Lower lobe of right lung (tissue), 2 donors: Measurements from ENCODE around the gene PGS1. TPM values are rescaled to one million over a fixed set of nuclear protein-coding genes. Genes with fewer than 3 reads are reported as not detected.

Source experiments
- ATAC-seq, 2 donors: fragments of 200-7000 bp; cut with Tn5 transposase; one replicate each; pipeline ENCODE4 v1.9.1; 2020 to 2022; ENCODE audit warnings: mild to moderate bottlenecking in 2 of 2, moderate library complexity in 2 of 2
- DNase-seq: peaks from one replicate; pipeline ENCODE4 v3.0.0-alpha.2; 2020
- H3K27ac ChIP-seq: fragments of 200-600 bp; one replicate; pipeline ENCODE4 v1.8.0; 2022
- H3K27me3 ChIP-seq: fragments of 200-600 bp; one replicate; pipeline ENCODE4 v1.8.0; 2022; ENCODE audit warnings: low read depth
- H3K36me3 ChIP-seq: fragments of 200-600 bp; one replicate; pipeline ENCODE4 v1.8.0; 2022; ENCODE audit warnings: mild to moderate bottlenecking
- H3K4me1 ChIP-seq: fragments of 200-600 bp; one replicate; pipeline ENCODE4 v1.8.0; 2022
- H3K4me3 ChIP-seq: fragments of 200-600 bp; one replicate; pipeline ENCODE4 v1.8.0; 2022; ENCODE audit warnings: mild to moderate bottlenecking
- H3K9me3 ChIP-seq: fragments of 200-600 bp; one replicate; pipeline ENCODE4 v1.8.0; 2022
- intact Hi-C: fragments of 100-400 bp; cut with DNase I; formaldehyde crosslinking; loops from one replicate; pipeline ENCODE4 v1.11.0; 2022
- total RNA-seq: library from RNA; stranded (reverse); fragmentation: NEBNext Ultra II Directional; extraction: Animal tissue kit (Norgen Biotek cat#: 25700); gene quantifications from one replicate; pipeline ENCODE4 v1.2.1, GENCODE V29; 2021
- TF ChIP-seq, protein P1 (sequence below): fragments of 200-600 bp; IDR thresholded peaks from one replicate; pipeline ENCODE4 v1.8.0; 2022; ENCODE audit warnings: antibody characterized with exemption, mild to moderate bottlenecking
- donor health status: DM: no; HTN: yes; CAD: no; lungs with severe emphysema.

Gene PGS1
- total RNA-seq, 1 donor from 2014 or later, result 90.9 TPM

DNA sequence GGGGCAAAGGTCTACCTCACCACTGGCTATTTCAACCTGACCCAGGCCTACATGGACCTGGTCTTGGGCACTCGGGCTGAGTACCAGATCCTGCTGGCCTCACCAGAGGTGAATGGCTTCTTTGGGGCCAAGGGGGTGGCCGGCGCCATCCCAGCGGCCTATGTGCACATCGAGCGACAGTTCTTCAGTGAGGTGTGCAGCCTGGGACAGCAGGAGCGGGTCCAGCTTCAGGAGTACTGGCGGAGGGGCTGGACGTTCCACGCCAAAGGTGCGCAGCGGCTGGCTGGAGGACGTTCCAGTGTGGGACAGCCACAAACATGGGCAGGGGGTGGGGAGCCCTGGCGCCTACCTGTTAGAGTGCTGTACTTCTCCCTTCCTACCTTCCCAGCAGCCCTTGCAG, 25.4 kb downstream of the PGS1 start:
- Histone ChIP-seq H3K36me3 (peaks cover 82% of the 10 kb centered on the region), H3K4me1 (peaks cover 20% of the 10 kb centered on the region), H3K4me3 (no peak overlapping the region), H3K9me3 (no peaks in the 10 kb centered on the region), H3K27me3 (no peaks in the 10 kb centered on the region), H3K27ac (no peak overlapping the region)
- DNase-seq (no peak), ATAC-seq (no peak)
- intact Hi-C loops, result no loop called here
- TF ChIP-seq, protein P1, sequence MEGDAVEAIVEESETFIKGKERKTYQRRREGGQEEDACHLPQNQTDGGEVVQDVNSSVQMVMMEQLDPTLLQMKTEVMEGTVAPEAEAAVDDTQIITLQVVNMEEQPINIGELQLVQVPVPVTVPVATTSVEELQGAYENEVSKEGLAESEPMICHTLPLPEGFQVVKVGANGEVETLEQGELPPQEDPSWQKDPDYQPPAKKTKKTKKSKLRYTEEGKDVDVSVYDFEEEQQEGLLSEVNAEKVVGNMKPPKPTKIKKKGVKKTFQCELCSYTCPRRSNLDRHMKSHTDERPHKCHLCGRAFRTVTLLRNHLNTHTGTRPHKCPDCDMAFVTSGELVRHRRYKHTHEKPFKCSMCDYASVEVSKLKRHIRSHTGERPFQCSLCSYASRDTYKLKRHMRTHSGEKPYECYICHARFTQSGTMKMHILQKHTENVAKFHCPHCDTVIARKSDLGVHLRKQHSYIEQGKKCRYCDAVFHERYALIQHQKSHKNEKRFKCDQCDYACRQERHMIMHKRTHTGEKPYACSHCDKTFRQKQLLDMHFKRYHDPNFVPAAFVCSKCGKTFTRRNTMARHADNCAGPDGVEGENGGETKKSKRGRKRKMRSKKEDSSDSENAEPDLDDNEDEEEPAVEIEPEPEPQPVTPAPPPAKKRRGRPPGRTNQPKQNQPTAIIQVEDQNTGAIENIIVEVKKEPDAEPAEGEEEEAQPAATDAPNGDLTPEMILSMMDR, result no peak

DNA sequence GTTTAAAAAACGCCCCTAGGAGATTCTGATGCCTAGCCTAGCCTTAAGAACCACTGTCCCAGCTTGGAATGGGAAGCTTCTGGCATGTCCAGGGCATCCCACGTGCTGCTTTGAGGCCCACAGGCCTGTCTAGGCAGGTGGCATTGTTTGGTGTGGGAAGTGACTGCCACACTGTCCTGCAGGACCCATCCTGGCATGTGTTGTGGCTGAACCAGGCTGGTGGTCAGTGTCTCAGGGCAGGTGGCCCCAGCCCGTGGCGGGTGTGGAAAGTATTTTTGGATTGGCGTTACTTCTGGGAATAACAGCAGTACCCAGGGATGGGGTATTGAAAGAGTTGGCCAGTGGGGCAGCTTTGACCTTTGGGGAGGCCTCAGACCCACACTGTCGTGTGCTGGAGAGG, 27.9 kb downstream of the PGS1 start:
- ATAC-seq, result no peak
- Histone ChIP-seq H3K4me3 (no peak overlapping the region), H3K27me3 (no peaks in the 10 kb centered on the region), H3K4me1 (peaks cover 43% of the 10 kb centered on the region), H3K27ac (no peak overlapping the region), H3K9me3 (no peaks in the 10 kb centered on the region), H3K36me3 (peaks cover 65% of the 10 kb centered on the region)
- no peak for DNase-seq
- intact Hi-C loops, result no loop called here
- TF ChIP-seq, protein P1, result no peak

DNA sequence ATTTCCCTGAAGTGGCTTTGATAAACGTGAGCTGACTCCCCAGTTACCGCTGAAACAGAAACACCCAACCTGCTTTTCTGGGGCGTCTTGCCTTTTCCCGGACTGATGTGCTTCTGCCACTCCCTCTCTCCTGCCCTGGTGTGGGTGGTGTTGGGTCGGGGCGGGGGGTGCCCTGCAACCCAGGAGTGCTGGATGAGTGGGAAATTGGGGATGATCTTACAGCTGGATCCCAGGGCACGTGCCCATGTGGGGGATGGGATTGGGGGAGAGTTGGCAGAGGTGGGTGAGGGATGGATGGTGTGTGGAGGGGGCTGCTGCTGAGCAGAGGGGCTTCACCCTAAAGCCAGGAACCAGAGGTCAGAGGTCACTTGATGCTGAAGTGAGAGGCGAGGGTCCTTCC, 28.5 kb downstream of the PGS1 start:
- no peak for DNase-seq
- H3K4me3 ChIP-seq, result no peak overlapping the region
- peaks cover 49% of the 10 kb centered on the region for H3K4me1 ChIP-seq
- no peaks in the 10 kb centered on the region for H3K9me3 ChIP-seq
- no peak for ATAC-seq
- H3K27ac ChIP-seq, result no peak overlapping the region
- H3K27me3 ChIP-seq, result no peaks in the 10 kb centered on the region
- intact Hi-C loops, result no loop called here
- TF ChIP-seq, protein P1, result no peak
- H3K36me3 ChIP-seq, result peaks cover 63% of the 10 kb centered on the region

DNA sequence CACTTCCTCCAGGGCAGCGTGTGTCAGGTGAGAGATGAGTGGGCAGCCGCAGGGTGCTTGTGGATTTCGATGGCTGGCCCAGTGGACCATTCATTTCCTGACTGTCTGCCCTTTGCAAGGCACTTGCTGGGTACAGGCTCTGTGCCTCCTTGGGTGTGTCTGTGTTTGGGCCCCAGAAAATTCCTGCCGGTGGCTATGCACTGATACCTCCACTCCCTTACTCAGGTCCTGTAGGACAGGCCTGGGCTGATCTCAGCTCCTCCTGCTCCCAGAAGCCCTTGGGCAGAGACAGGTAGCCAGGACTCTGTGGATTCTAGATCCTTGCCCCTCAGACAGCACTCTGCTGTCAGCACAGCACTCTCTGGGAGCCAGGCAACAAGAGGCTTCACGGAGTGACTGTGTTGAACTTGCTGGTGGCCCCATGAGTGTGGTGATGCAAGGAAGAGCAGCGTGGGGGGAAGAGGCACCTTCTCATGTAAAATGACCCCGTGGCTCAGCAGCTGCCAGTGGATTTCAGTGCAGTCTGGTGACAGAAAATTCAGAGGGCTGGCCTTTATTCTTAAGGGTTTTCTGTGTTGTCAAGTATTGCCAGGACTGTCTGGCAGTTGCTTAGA, 29.0 kb downstream of the PGS1 start:
- H3K4me3 ChIP-seq, result no peak overlapping the region
- ATAC-seq (no peak), DNase-seq (no peak)
- H3K9me3 ChIP-seq, result no peaks in the 10 kb centered on the region
- H3K27me3 ChIP-seq, result no peaks in the 10 kb centered on the region
- intact Hi-C loops, result no loop called here
- H3K4me1 ChIP-seq, result peaks cover 54% of the 10 kb centered on the region
- TF ChIP-seq, protein P1, result no peak
- H3K27ac ChIP-seq, result no peak overlapping the region
- peaks cover 62% of the 10 kb centered on the region for H3K36me3 ChIP-seq

DNA sequence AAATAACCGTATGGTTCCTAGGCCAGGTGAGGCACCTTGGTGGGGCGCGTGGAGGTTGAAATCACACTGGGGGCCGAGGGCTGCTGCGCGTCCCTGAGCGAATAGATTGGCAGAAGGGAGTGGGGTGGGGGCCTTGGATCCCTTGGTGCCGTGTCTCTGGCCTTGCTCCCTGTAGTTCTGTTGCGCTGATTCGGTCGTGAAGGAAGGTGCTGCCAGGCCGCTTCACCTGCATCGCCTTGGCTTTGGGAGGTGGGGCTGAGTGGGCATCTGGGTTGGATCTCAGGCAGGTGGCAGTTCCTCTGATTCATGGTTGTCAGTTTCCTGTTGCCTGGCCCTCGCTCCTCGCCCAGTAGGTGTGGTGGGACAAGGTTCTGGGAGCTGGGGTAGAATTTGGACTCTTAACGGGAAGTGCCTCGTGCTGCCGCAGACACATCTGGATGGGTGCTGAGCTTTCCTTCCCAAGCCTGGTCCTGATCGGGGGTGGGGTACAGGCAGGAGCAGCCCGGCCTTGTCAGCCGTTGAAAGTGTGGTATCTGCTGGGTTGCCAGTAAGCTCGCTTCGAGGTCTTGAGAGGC, 30.1 kb downstream of the PGS1 start:
- TF ChIP-seq, protein P1, result no peak
- peaks cover 65% of the 10 kb centered on the region for H3K4me1 ChIP-seq

More for the DNA sequence above, 30.1 kb downstream of the PGS1 start:
- ATAC-seq (no peak), DNase-seq (no peak)
- no peaks in the 10 kb centered on the region for H3K27me3 ChIP-seq
- H3K36me3 ChIP-seq, result peaks cover 51% of the 10 kb centered on the region
- H3K4me3 ChIP-seq, result no peak overlapping the region
- H3K27ac ChIP-seq, result no peak overlapping the region
- H3K9me3 ChIP-seq, result no peaks in the 10 kb centered on the region
- intact Hi-C loops, result no loop called here
